HG02938 (cell line): ENCODE measurements around the gene FAM111B.

ENCODE experiments used
- ATAC-seq: cut with Tn5 transposase; IDR thresholded peaks from one replicate; pipeline ENCODE4 v1.9.1; 2021; ENCODE audit warnings: mild to moderate bottlenecking, moderate library complexity; ENCODE audit not compliant: unreplicated experiment

Gene FAM111B

DNA sequence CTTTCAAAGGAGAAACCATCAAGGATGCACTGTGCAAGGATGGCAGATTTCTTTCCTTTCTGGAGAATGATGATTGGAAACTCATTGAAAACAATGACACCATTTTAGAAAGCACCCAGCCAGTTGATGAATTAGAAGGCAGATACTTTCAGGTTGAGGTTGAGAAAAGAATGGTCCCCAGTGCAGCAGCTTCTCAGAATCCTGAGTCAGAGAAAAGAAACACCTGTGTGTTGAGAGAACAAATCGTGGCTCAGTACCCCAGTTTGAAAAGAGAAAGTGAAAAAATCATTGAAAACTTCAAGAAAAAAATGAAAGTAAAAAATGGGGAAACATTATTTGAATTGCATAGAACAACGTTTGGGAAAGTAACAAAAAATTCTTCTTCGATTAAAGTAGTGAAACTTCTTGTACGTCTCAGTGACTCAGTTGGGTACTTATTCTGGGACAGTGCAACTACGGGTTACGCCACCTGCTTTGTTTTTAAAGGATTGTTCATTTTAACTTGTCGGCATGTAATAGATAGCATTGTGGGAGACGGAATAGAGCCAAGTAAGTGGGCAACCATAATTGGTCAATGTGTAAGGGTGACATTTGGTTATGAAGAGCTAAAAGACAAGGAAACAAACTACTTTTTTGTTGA lies 45.4 kb downstream of the FAM111B start:
- ATAC-seq, result peak; percentile 81

DNA sequence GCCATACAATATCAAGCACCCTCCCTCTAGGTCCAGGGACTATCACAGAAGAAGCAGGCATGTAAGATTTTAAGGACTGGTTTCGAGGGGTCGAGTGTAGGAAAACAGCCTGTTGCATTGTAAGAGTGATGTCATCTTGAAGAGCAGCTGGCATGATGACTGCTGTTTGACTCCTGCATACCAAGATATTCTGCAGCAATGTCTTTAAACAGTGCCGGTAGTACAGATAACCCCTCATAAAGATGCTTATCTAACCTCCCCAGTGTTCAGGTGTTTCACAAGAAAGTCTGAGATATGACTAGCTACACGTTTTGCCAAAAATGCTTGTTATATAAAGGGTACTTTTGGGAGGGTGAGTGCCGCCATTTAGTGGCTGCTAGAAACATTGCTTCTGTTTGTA lies 47.6 kb downstream of the FAM111B start:
- ATAC-seq, result no peak

DNA sequence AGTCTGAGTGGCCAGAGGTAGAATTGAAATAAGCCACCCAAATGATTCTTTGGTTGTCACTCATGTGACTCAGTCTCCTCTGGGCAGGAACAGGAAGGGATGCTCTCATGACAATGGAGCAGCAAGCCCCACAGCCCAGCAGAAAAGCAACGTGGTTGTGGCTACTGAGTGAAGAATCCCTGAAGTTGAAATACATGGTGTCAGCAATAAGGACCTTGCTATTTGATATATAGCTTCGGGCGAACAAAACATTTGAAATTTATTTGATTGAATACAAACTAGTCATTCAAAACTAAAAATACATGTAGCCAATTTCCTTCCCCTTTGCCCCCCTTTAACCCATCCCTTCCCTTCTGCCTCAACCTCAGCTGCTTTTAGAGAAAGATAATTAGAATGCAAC lies 50.4 kb downstream of the FAM111B start:
- ATAC-seq, result no peak

DNA sequence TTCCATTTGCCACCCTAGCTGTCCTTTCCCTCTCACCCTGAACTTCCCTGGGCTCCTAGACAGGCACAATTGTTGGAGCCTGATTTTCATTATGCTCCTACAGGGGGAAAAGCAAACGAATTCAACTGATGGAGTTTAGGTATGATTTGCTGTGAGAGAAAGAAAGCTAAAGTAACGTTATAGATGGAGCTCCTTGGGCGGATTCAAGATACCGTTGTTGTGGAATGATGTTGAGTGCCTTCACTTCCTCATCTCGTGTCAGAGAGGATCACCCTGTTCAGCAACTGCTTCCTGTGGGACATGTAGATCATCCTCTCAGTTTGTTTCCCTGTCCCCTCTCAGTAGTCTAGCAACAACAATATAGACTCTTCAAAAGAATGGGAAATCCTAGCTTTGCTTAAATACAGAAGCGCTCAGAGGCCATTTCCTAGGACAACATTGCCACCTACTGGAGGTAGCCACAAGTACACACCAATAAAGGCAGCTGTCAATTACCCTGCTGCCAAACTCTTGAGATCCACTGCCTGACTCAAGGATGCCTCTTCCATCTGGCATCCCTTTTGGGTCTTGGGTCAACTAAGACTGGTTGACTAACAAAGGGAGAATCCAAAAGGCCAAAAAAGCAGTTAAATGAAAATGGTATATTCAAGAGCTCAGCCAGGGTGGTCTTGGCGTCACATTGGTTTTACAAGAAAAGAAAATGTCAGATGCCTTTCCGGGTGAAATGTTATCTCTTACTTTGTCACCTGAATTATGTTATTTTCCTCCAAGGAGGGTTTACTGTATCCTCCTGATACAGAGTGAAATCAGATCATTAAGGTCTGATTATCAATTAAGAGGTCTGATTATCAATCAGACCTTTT lies 51.4 kb downstream of the FAM111B start:
- ATAC-seq, result peak; percentile 97

DNA sequence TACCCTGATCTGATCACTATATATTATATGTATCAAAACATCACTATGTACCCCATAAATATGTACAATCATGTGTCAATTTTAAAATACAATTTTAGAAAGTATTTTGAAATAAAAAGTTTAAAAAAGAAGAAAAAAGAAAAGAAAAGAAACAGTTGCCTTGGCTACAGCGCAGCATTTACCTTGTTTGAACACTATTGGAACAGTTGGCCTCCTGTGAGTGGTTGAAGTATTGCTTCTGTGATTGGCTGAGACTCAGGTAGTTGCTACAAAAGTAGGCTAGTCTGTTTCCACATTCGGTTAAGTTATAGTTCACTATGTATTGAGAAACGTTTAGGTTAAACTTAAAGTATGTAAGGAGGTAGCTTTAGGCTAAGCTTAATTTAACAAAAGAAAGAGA lies 57.0 kb downstream of the FAM111B start:
- no peak for ATAC-seq

DNA sequence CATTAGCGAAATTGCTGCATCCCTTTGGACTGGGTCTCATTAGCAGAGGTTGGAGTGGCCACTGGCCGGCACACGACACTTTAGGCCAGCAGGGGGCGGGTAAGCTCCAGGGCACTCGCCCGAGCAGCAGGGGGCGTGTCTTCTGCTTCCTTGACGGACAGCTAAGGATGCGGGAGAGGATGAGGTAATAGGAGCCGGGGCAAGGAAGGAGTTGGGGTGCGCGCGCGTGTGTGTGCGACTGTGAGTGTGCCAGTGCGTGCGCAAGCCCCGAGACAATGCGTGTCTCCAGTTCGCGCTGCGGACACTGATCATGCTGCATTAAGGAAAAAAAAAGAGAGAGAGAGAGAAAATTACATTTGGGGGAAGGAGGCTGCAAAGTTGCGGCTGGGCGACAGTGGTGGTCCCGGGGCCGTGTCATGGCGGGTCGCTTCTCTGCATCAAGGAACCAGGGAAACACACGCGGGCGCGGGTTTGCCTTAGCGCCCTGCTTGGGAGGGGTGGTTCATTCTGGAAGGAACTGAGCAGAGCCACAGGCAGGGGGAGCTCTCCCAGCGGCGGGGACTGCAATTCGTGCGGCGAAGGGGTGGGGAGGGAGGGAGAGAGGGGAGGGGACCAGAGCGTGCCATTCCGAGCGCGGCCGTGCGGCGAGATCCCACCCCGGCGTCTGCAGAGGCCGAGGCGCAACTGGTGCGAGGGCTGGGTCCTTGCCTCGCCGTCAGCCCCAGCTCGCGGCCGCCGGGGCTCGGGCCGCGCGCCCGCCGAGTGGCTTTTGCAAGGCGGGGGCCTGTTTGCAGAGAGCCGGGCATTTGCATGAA lies 64.7 kb downstream of the FAM111B start, which contains the start of gene DTX4:
Gene DTX4 (plus strand): TSS at position 625 of the 815 bp plus-strand sequence. CDS start 464 bp downstream, outside the sequence.
- peak; percentile 72 for ATAC-seq

DNA sequence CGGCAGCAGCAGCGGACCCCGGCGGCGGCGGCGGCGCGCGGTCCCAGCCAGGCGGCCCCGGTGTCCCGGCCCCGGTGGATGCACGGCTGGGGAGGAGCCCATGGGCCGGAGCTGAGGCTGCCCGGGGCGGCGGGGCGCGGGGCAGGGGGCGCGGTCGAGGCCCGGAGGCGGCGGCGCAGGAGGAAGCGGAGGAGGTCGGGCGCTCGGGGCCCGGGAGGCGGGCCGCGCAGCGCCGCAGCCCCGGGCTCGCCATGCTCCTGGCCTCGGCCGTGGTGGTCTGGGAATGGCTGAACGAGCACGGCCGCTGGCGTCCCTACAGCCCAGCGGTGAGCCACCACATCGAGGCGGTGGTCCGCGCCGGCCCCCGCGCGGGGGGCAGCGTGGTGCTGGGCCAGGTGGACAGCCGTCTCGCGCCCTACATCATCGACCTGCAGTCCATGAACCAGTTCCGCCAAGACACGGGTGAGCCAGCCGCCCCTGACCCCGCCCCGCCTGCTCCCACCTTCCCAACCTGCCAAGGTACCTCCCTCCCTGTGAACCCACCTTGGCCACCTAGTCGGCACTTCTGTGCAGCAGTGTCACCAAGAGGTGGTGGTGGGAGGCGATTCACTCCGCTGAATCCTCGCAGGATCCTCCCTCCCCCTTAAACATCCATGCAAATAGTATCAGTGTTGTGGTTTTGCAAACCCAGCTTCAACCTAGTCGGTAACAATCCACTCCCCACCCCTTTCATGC lies 65.5 kb downstream of the FAM111B start:
- ATAC-seq, result peak; percentile 27

DNA sequence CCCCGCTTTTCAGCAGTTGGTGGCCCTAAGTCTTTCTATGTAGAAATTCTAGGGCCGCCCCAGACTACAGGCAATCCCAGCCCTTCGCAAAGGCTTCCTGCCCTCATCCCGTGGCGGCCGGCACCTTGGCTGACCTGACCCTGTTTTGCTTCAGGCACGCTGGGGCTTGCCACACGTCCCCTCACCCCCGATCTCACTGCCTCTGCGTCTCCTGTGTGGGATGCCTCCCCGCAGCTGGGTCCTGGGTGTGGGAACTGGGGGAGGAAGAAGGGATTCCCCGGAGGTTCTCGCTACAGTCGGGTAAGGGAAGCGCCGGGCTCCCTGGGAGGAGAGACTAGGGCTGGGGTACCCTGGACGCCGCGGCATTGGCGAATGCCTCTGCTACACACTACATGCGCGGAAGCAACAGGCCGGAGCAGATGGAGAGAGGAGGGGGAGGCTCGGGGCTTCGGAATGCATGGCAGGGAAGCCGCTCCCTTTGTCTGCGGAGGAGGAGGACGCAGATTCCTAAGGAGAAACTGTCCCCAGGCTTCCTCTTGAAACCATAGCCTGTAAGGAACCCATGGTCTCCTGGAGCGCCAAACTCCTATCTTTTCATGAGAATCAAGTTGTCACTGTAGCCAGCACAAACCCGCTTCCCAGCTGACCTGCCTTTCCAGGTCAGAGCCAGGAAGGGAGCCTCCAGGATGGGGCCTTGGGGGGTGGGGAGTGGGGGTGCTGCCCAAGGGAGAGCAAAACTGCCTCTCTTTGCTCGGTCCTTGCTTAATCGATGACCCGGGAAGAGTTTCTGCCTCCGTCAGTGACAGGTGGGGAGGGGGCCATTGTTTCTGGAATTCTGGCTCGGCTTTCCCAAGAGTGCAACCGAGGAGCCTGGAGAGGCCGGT lies 66.3 kb downstream of the FAM111B start:
- ATAC-seq, result no peak

DNA sequence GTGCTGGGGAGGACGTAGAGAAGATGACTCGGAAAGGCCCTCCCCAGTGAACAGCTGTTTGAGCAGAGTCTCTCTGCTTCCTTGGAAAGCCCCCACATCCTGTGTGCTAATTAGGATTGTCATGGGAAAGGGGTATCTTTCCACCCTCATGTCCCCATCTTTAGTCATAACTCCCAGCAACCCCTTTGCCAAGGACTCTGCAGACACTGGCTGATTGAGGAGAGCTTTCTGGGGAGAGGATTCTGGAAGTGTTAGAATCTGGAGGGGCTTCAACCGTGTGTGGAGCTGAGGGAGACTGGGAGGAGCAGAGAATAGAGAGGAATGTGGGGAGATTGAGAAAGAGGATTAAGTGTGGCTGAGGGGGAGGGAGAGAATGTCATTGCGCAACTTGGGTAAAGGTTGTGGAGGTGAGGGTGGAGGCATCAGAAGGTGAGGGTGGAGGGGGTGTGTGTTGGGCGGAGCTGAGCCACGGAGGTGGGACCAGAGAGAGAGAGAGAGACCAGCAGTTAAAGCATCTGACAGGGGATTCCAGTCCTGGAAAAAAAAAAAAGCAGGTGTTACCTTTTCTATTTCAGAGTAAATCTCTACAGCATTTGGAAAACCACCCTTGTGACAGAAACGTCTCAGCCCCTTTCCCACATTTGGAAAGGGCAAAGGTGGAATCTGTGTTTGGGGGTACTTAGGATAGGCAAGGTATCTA lies 67.1 kb downstream of the FAM111B start:
- no peak for ATAC-seq

DNA sequence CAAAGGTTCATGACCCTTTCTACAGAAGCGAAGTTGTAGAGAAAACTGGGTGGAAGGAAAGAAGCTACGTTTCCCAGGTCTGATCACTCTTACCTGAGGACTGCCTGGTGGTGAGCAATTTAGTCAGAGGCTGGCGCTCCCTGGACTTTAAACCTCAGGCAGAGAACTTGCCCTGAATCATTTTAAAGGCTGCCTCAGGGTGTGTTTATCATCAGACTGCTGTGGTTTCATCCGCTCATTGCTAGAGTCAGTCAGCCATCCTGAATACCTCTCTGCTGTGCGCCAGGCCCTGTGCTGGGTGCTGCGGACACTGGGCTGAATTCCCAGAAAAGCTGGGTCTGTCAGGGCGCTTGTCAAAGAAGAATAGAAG lies 67.6 kb downstream of the FAM111B start:
- no peak for ATAC-seq

DNA sequence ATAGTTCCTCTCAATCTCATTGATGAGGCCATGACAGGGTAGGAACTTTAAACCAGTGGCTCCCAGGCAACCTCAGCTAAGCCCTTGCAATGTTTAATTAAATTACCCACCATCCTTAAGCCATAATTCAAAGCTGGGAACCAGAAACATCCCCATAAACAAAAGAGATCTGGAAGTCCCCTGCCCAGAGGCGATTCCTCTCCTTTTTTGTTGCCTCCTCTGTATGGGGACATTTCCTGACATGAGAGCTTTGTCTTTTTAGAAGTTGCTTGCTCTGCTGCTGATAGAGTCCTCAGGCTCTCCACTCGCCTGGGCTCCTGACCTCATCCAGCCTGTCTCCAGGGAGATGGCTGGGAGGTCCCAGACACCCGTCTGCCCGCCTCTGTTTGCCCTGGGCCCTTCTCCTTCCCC lies 68.1 kb downstream of the FAM111B start:
- ATAC-seq, result no peak

DNA sequence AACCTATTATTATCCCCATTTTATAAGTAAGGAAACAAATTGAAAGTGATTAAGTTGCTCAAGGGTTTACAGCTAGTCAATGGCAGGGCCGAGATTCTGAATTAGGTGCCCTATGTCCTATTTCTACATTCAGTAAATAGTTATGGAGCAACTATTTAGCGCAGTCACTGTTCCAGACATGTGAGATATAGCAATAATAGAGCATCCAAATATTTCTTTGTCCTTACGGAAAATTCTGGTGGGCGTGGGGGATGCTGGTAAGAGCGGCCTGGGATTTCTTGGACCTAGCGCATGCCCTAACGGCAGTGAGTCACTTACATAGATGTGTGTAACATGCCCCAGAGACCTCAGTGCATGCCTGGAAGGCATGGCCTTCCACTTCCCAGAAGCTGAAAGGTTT lies 69.3 kb downstream of the FAM111B start:
- no peak for ATAC-seq
